GM23338 (cell line): ENCODE results near the gene JARID2.

ENCODE experiments used
- CREB1 ChIP-seq: fragments of 250-450 bp; sonication (Bioruptor Pico); IDR thresholded peaks from 2 replicates; pipeline ENCODE4 v1.5.0; 2020; ENCODE audit warnings: low read depth, mild to moderate bottlenecking, moderate library complexity
- CTCF ChIP-seq, 2 experiments: fragments of 200-600 bp in 1 of 2; sonication (generic) in 1 of 2; conservative IDR thresholded peaks; 2 replicates each; pipeline versions ENCODE4 v1.5.1 to v1.6.1; 2016 to 2017; ENCODE audit warnings: antibody characterized with exemption in 2 of 2, low read depth in 2 of 2, mild to moderate bottlenecking in 2 of 2, moderate library complexity in 1 of 2
- ETS1 ChIP-seq: IDR thresholded peaks from 2 replicates; pipeline ENCODE4 v1.6.1; 2016; ENCODE audit warnings: antibody characterized with exemption
- EZH2 ChIP-seq: fragments of 200-600 bp; sonication (generic); IDR thresholded peaks from one replicate; pipeline ENCODE4 v1.8.0; 2017; ENCODE audit warnings: antibody characterized with exemption, mild to moderate bottlenecking, low read depth; ENCODE audit not compliant: unreplicated experiment
- EZH2phosphoT487 ChIP-seq: fragments of 200-600 bp; sonication (generic); IDR thresholded peaks from one replicate; pipeline ENCODE4 v1.8.1; 2018; ENCODE audit warnings: antibody characterized with exemption; ENCODE audit not compliant: unreplicated experiment
- JUNB ChIP-seq: IDR thresholded peaks from one replicate; pipeline ENCODE4 v1.6.1; 2016; ENCODE audit warnings: antibody characterized with exemption; ENCODE audit not compliant: unreplicated experiment
- NANOG ChIP-seq: IDR thresholded peaks from 2 replicates; pipeline ENCODE4 v1.6.1; 2016; ENCODE audit warnings: antibody characterized with exemption, borderline replicate concordance
- POLR2AphosphoS5 ChIP-seq: IDR thresholded peaks from 2 replicates; pipeline ENCODE4 v1.6.1; 2016; ENCODE audit warnings: antibody characterized with exemption, low read depth
- REST ChIP-seq: IDR thresholded peaks from one replicate; pipeline ENCODE4 v1.6.1; 2018; ENCODE audit warnings: antibody characterized with exemption; ENCODE audit not compliant: unreplicated experiment
- ZNF114 ChIP-seq: fragments of 250-450 bp; sonication (Bioruptor Pico); IDR thresholded peaks from 2 replicates; pipeline ENCODE4 v1.5.0; 2020; ENCODE audit warnings: mild to moderate bottlenecking, moderate library complexity
- ZNF331 ChIP-seq: fragments of 250-450 bp; sonication (Bioruptor Pico); IDR thresholded peaks from 2 replicates; pipeline ENCODE4 v1.5.0; 2020; ENCODE audit warnings: low read depth, mild to moderate bottlenecking, moderate library complexity

GRCh38 chr6:15569035-15569995, 323.4 kb downstream of the JARID2 start:
- no peak for TF ChIP-seq CTCF (conservative IDR thresholded peaks at IDR 0.05; ENCODE audit: low read depth in 2 of 2)
- TF ChIP-seq POLR2AphosphoS5: no peak
- no peak for TF ChIP-seq EZH2
- no peak for TF ChIP-seq CREB1
- no peak for TF ChIP-seq ZNF331 (CRISPR knock-in tag)
- TF ChIP-seq EZH2phosphoT487: no peak
- TF ChIP-seq NANOG: no peak
- no peak for TF ChIP-seq REST
- no peak for TF ChIP-seq ZNF114 (CRISPR knock-in tag)
- TF ChIP-seq ETS1: no peak
- TF ChIP-seq JUNB: no peak
